CD4-positive, alpha-beta memory T cell (primary cell): Measurements from ENCODE around the gene TCF4. TPM values are rescaled to one million over a fixed set of nuclear protein-coding genes. Genes with fewer than 3 reads are reported as not detected.

ENCODE experiments used
- CTCF ChIA-PET: fragments of 350-600 bp; sonication (Branson Sonifier 250); formaldehyde crosslinking; loops from one replicate; lab custom pipeline; 2021; ENCODE audit warnings: inconsistent platforms; ENCODE audit not compliant: partially characterized antibody; lab: Charles Lee
- POLR2A ChIA-PET: fragments of 350-600 bp; sonication (Branson Sonifier 250); formaldehyde crosslinking; loops from one replicate; lab custom pipeline; 2021; ENCODE audit not compliant: partially characterized antibody; lab: Charles Lee
- DNase-seq, 5 donors: peaks; one replicate each; pipeline versions ENCODE4 v3.0.0 to v3.0.0-alpha.2; 2020 to 2022; ENCODE audit warnings: mixed read lengths in 1 of 5
- H3K27ac ChIP-seq: one replicate; pipeline ENCODE4 v1.7.0; 2013; ENCODE audit warnings: low read depth, low read length
- H3K27me3 ChIP-seq: 2 replicates; pipeline ENCODE4 v1.7.0; 2013; ENCODE audit warnings: mild to moderate bottlenecking, low read length, moderate library complexity; ENCODE audit not compliant: insufficient read depth
- H3K36me3 ChIP-seq: 2 replicates; pipeline ENCODE4 v1.7.0; 2013; ENCODE audit warnings: mild to moderate bottlenecking, low read length, moderate library complexity; ENCODE audit not compliant: insufficient read depth
- H3K4me1 ChIP-seq: 2 replicates; pipeline ENCODE4 v1.7.0; 2013; ENCODE audit warnings: mild to moderate bottlenecking, low read length, moderate library complexity; ENCODE audit not compliant: insufficient read depth
- H3K4me3 ChIP-seq, 2 donors: one replicate each; pipeline ENCODE4 v1.7.0; 2013; ENCODE audit warnings: low read length in 2 of 2, mild to moderate bottlenecking in 1 of 2
- H3K9me3 ChIP-seq, 2 donors: one replicate each; pipeline ENCODE4 v1.7.0; 2013; ENCODE audit warnings: low read length in 2 of 2, control low read depth in 1 of 2; ENCODE audit not compliant: control insufficient read depth in 1 of 2
- H3K27ac Mint-ChIP-seq, 7 donors: one replicate each; pipeline ENCODE4 v1.8.0; 2020 to 2021; ENCODE audit warnings: mixed read lengths in 7 of 7, mild to moderate bottlenecking in 6 of 7, inconsistent platforms in 3 of 7, moderate library complexity in 3 of 7
- H3K27me3 Mint-ChIP-seq, 2 donors: one replicate each; pipeline ENCODE4 v1.8.0; 2020 to 2021; ENCODE audit warnings: mixed read lengths in 2 of 2
- H3K36me3 Mint-ChIP-seq, 2 donors: one replicate each; pipeline ENCODE4 v1.8.0; 2020 to 2021; ENCODE audit warnings: mixed read lengths in 2 of 2, inconsistent platforms in 1 of 2, mild to moderate bottlenecking in 1 of 2
- H3K4me1 Mint-ChIP-seq, 4 donors: one replicate each; pipeline ENCODE4 v1.8.0; 2020 to 2021; ENCODE audit warnings: mixed read lengths in 4 of 4, mild to moderate bottlenecking in 1 of 4
- H3K4me3 Mint-ChIP-seq, 8 donors: one replicate each; pipeline ENCODE4 v1.8.0; 2020 to 2021; ENCODE audit warnings: mixed read lengths in 8 of 8, mild to moderate bottlenecking in 7 of 8, moderate library complexity in 6 of 8, inconsistent platforms in 3 of 8
- H3K9me3 Mint-ChIP-seq, 8 donors: one replicate each; pipeline ENCODE4 v1.8.0; 2020 to 2021; ENCODE audit warnings: mixed read lengths in 8 of 8, mild to moderate bottlenecking in 5 of 8, inconsistent platforms in 3 of 8, moderate library complexity in 1 of 8
- intact Hi-C: fragments of 100-400 bp; cut with micrococcal nuclease; formaldehyde crosslinking; loops from one replicate; pipeline ENCODE4 v1.15.1; 2023
- polyA plus RNA-seq, 2 donors: library from polyadenylated mRNA; unstranded; fragments of 300-500 nt; fragmentation: Illumina TruSeq; gene quantifications; one replicate each; pipeline ENCODE4 v1.2.3, GENCODE V29; 2021
- total RNA-seq, 2 experiments: library from RNA; stranded (reverse); gene quantifications; one replicate each; pipeline ENCODE4 v1.2.3, GENCODE V29; 2021

The TCF4 gene
- total and polyA plus RNA-seq, 4 experiments from 2014 or later = 0.11 to 2.2 (median 0.76) TPM

GRCh38 chr18:55625901-55626300, 37.9 kb upstream of the TCF4 start:
- H3K4me1 Mint-ChIP-seq = no peaks in the 10 kb centered on the region
- no peaks in the 10 kb centered on the region for H3K27me3 Mint-ChIP-seq
- H3K4me1 ChIP-seq = no peaks in the 10 kb centered on the region
- no peak overlapping the region for H3K27ac ChIP-seq
- DNase-seq = no peak
- H3K27ac Mint-ChIP-seq = no peak overlapping the region
- no peak overlapping the region for H3K4me3 Mint-ChIP-seq
- no peaks in the 10 kb centered on the region for H3K9me3 ChIP-seq
- no peaks in the 10 kb centered on the region for H3K36me3 ChIP-seq
- no peaks in the 10 kb centered on the region for H3K36me3 Mint-ChIP-seq
- intact Hi-C loops = no loop called here
- no peak overlapping the region for H3K4me3 ChIP-seq
- H3K27me3 ChIP-seq = no peaks in the 10 kb centered on the region
- POLR2A ChIA-PET = no interaction called here
- CTCF ChIA-PET = no interaction called here
- H3K9me3 Mint-ChIP-seq = peaks cover 0 to 4% (median 0%) of the 10 kb centered on the region in 8 donors

GRCh38 chr18:55623626-55624025, 35.6 kb upstream of the TCF4 start:
- intact Hi-C loops = no loop called here
- POLR2A ChIA-PET = no interaction called here
- CTCF ChIA-PET = no interaction called here
- Histone ChIP-seq H3K36me3 (no peaks in the 10 kb centered on the region), H3K4me3 (no peak overlapping the region), H3K9me3 (no peaks in the 10 kb centered on the region), H3K4me1 (no peaks in the 10 kb centered on the region), H3K27ac (no peak overlapping the region), H3K27me3 (no peaks in the 10 kb centered on the region)
- Mint-ChIP-seq H3K4me3 (no peak overlapping the region), H3K36me3 (no peaks in the 10 kb centered on the region), H3K9me3 (peaks cover 0 to 7% (median 4%) of the 10 kb centered on the region in 8 donors), H3K27me3 (no peaks in the 10 kb centered on the region), H3K4me1 (no peaks in the 10 kb centered on the region), H3K27ac (no peak overlapping the region)
- no peak for DNase-seq

- H3K4me3 Mint-ChIP-seq = no peak overlapping the region
- no peak overlapping the region for H3K27ac ChIP-seq
- intact Hi-C loops = no loop called here
- no peaks in the 10 kb centered on the region for H3K27me3 ChIP-seq
- no peak overlapping the region for H3K27ac Mint-ChIP-seq
- no peaks in the 10 kb centered on the region for H3K9me3 ChIP-seq
- H3K4me1 Mint-ChIP-seq = no peaks in the 10 kb centered on the region
- H3K4me3 ChIP-seq = no peak overlapping the region
- CTCF ChIA-PET = interaction anchor here (1.8 kb wide), 1 partner anchor 10 kb away, joined by 3 read pairs; no protein-coding TSS in a partner anchor
- H3K4me1 ChIP-seq = no peaks in the 10 kb centered on the region
- H3K9me3 Mint-ChIP-seq = peaks cover 0 to 15% (median 4%) of the 10 kb centered on the region in 8 donors
- H3K36me3 Mint-ChIP-seq = no peaks in the 10 kb centered on the region
- H3K36me3 ChIP-seq = no peaks in the 10 kb centered on the region
- POLR2A ChIA-PET = no interaction called here
- no peaks in the 10 kb centered on the region for H3K27me3 Mint-ChIP-seq
- DNase-seq = no peak
These were observed 22.5 kb upstream of the TCF4 start for GRCh38 chr18:55610506-55610905.

GRCh38 chr18:55609160-55609825, 21.3 kb upstream of the TCF4 start:
- Mint-ChIP-seq H3K27me3 (peaks cover 0 to 2% of the 10 kb centered on the region in 2 donors), H3K9me3 (peaks cover 0 to 15% (median 3%) of the 10 kb centered on the region in 8 donors), H3K4me1 (no peaks in the 10 kb centered on the region), H3K36me3 (no peaks in the 10 kb centered on the region), H3K27ac (no peak overlapping the region), H3K4me3 (no peak overlapping the region)
- no peaks in the 10 kb centered on the region for H3K9me3 ChIP-seq
- no peak overlapping the region for H3K27ac ChIP-seq
- CTCF ChIA-PET = no interaction called here
- intact Hi-C loops = no loop called here
- no peak for DNase-seq
- no peak overlapping the region for H3K4me3 ChIP-seq
- H3K36me3 ChIP-seq = no peaks in the 10 kb centered on the region
- H3K4me1 ChIP-seq = no peaks in the 10 kb centered on the region
- POLR2A ChIA-PET = no interaction called here
- no peaks in the 10 kb centered on the region for H3K27me3 ChIP-seq

GRCh38 chr18:55608497-55608896, 20.5 kb upstream of the TCF4 start:
- H3K4me1 ChIP-seq = no peaks in the 10 kb centered on the region
- no peak overlapping the region for H3K4me3 Mint-ChIP-seq
- no peak for DNase-seq
- no peaks in the 10 kb centered on the region for H3K36me3 ChIP-seq
- ChIA-PET CTCF (no interaction called here), POLR2A (no interaction called here)
- H3K9me3 ChIP-seq = no peaks in the 10 kb centered on the region
- no peaks in the 10 kb centered on the region for H3K27me3 ChIP-seq
- intact Hi-C loops = no loop called here
- H3K27ac ChIP-seq = no peak overlapping the region
- H3K4me1 Mint-ChIP-seq = no peaks in the 10 kb centered on the region
- no peak overlapping the region for H3K27ac Mint-ChIP-seq
- H3K9me3 Mint-ChIP-seq = peaks cover 0 to 15% (median 3%) of the 10 kb centered on the region in 8 donors
- peaks cover 0 to 2% of the 10 kb centered on the region in 2 donors for H3K27me3 Mint-ChIP-seq
- no peaks in the 10 kb centered on the region for H3K36me3 Mint-ChIP-seq
- H3K4me3 ChIP-seq = no peak overlapping the region

- no peak overlapping the region for H3K27ac ChIP-seq
- no peaks in the 10 kb centered on the region for H3K36me3 Mint-ChIP-seq
- H3K36me3 ChIP-seq = no peaks in the 10 kb centered on the region
- no peak overlapping the region for H3K4me3 Mint-ChIP-seq
- H3K9me3 Mint-ChIP-seq = peaks cover 0 to 11% (median 3%) of the 10 kb centered on the region in 8 donors
- no peaks in the 10 kb centered on the region for H3K4me1 Mint-ChIP-seq
- H3K9me3 ChIP-seq = no peaks in the 10 kb centered on the region
- no peak for DNase-seq
- peaks cover 0 to 2% of the 10 kb centered on the region in 2 donors for H3K27me3 Mint-ChIP-seq
- H3K27ac Mint-ChIP-seq = no peak overlapping the region
- no peak overlapping the region for H3K4me3 ChIP-seq
- H3K27me3 ChIP-seq = no peaks in the 10 kb centered on the region
- CTCF ChIA-PET = no interaction called here
- POLR2A ChIA-PET = no interaction called here
- intact Hi-C loops = no loop called here
- H3K4me1 ChIP-seq = no peaks in the 10 kb centered on the region
These were observed 19.8 kb upstream of the TCF4 start for GRCh38 chr18:55607773-55608172.

GRCh38 chr18:55605733-55606338, 17.8 kb upstream of the TCF4 start:
- H3K36me3 Mint-ChIP-seq = no peaks in the 10 kb centered on the region
- H3K4me3 Mint-ChIP-seq = no peak overlapping the region
- ChIA-PET CTCF (no interaction called here), POLR2A (no interaction called here)
- no peaks in the 10 kb centered on the region for H3K4me1 Mint-ChIP-seq
- Histone ChIP-seq H3K36me3 (no peaks in the 10 kb centered on the region), H3K9me3 (no peaks in the 10 kb centered on the region), H3K4me1 (no peaks in the 10 kb centered on the region), H3K4me3 (no peak overlapping the region), H3K27me3 (no peaks in the 10 kb centered on the region), H3K27ac (no peak overlapping the region)
- H3K27me3 Mint-ChIP-seq = peaks cover 0 to 2% of the 10 kb centered on the region in 2 donors
- intact Hi-C loops = no loop called here
- DNase-seq = no peak
- H3K27ac Mint-ChIP-seq = peak overlapping the region in 1 of 7 donors; percentile 14
- H3K9me3 Mint-ChIP-seq = peaks cover 0 to 9% (median 2%) of the 10 kb centered on the region in 8 donors
